Activated CD8-positive, alpha-beta T cell treated with anti-CD3 and anti-CD28 coated beads for 36 hours (primary cell): Measurements from ENCODE around the gene TMEM240. TPM values are rescaled to one million over a fixed set of nuclear protein-coding genes. Genes with fewer than 3 reads are reported as not detected.
"Not testable (repeated sequence)": the region's sequence is repeated elsewhere in the genome, so short reads cannot be mapped to it uniquely, and the experiment has no call there.

Source experiments
- ATAC-seq: fragments of 200-7000 bp; cut with Tn5 transposase; one replicate; pipeline ENCODE4 v1.10.0; 2021; ENCODE audit warnings: mild to moderate bottlenecking, moderate library complexity
- CTCF ChIA-PET: fragments of 350-600 bp; sonication (Branson Sonifier 250); formaldehyde crosslinking; loops from one replicate; lab custom pipeline; 2021; ENCODE audit warnings: antibody characterized with exemption; lab: Charles Lee
- POLR2A ChIA-PET: fragments of 350-600 bp; sonication (Branson Sonifier 250); formaldehyde crosslinking; loops from one replicate; lab custom pipeline; 2021; ENCODE audit warnings: antibody characterized with exemption; lab: Charles Lee
- DNase-seq: peaks from one replicate; pipeline ENCODE4 v3.0.0-alpha.2; 2020
- H3K27ac Mint-ChIP-seq: one replicate; pipeline ENCODE4 v1.8.0; 2021; ENCODE audit warnings: mild to moderate bottlenecking, mixed read lengths
- H3K27me3 Mint-ChIP-seq: one replicate; pipeline ENCODE4 v1.8.0; 2021; ENCODE audit warnings: mixed read lengths
- H3K36me3 Mint-ChIP-seq: one replicate; pipeline ENCODE4 v1.8.0; 2021; ENCODE audit warnings: low read depth, mixed read lengths
- H3K4me1 Mint-ChIP-seq: one replicate; pipeline ENCODE4 v1.8.0; 2021; ENCODE audit warnings: low read depth, mixed read lengths
- H3K4me3 Mint-ChIP-seq: one replicate; pipeline ENCODE4 v1.8.0; 2021; ENCODE audit warnings: mild to moderate bottlenecking, moderate library complexity, mixed read lengths
- H3K9me3 Mint-ChIP-seq: one replicate; pipeline ENCODE4 v1.8.0; 2021; ENCODE audit warnings: mixed read lengths
- CTCF ChIP-seq: fragments of 200-600 bp; IDR thresholded peaks from one replicate; pipeline ENCODE4 v1.8.0; 2022; ENCODE audit warnings: antibody characterized with exemption, mild to moderate bottlenecking
- intact Hi-C: fragments of 100-400 bp; cut with micrococcal nuclease; formaldehyde crosslinking; loops from one replicate; pipeline ENCODE4 v1.10.0; 2022
- total RNA-seq, 2 experiments: library from RNA; stranded (reverse); gene quantifications; one replicate each; pipeline ENCODE4 v1.2.3, GENCODE V29; 2021

The TMEM240 gene
- total RNA-seq, 2 experiments from 2014 or later = 0.45 to 0.74 TPM

- POLR2A ChIA-PET = interaction anchor here (1.3 to 2.1 kb wide), 4 partner anchors 9 to 16 kb away, joined by 4 to 10 read pairs (median 8); no protein-coding TSS in a partner anchor
- Mint-ChIP-seq H3K27me3 (no peaks in the 10 kb centered on the region), H3K4me1 (peaks cover 17% of the 10 kb centered on the region), H3K36me3 (peaks cover 43% of the 10 kb centered on the region), H3K27ac (no peak overlapping the region), H3K4me3 (no peak overlapping the region), H3K9me3 (no peaks in the 10 kb centered on the region)
- ATAC-seq (no peak), DNase-seq (no peak)
- no peak for TF ChIP-seq CTCF
- intact Hi-C loops = no loop called here
- CTCF ChIA-PET = no interaction called here
These were observed 22.3 kb upstream of the TMEM240 start for GRCh38 chr1:1562556-1563195.

GRCh38 chr1:1561801-1562470, 21.5 kb upstream of the TMEM240 start:
- Mint-ChIP-seq H3K27ac (no peak overlapping the region), H3K27me3 (no peaks in the 10 kb centered on the region), H3K9me3 (no peaks in the 10 kb centered on the region), H3K36me3 (peaks cover 37% of the 10 kb centered on the region), H3K4me3 (no peak overlapping the region), H3K4me1 (peaks cover 9% of the 10 kb centered on the region)
- no peak for DNase-seq
- intact Hi-C loops = no loop called here
- ChIA-PET CTCF (no interaction called here), POLR2A (interaction anchor here (0.7 to 2.1 kb wide), 7 partner anchors 8 to 20 kb away, joined by 3 to 10 read pairs (median 6); no protein-coding TSS in a partner anchor)
- no peak for ATAC-seq
- no peak for TF ChIP-seq CTCF

- intact Hi-C loops = no loop called here
- H3K27me3 Mint-ChIP-seq = no peaks in the 10 kb centered on the region
- ATAC-seq = no peak
- H3K27ac Mint-ChIP-seq = no peak overlapping the region
- ChIA-PET CTCF (no interaction called here), POLR2A (interaction anchor here (2.2 kb wide), 1 partner anchor 10 kb away, joined by 8 read pairs; no protein-coding TSS in a partner anchor)
- no peaks in the 10 kb centered on the region for H3K9me3 Mint-ChIP-seq
- no peak for DNase-seq
- H3K4me1 Mint-ChIP-seq = peaks cover 5% of the 10 kb centered on the region
- H3K36me3 Mint-ChIP-seq = peaks cover 29% of the 10 kb centered on the region
- H3K4me3 Mint-ChIP-seq = no peak overlapping the region
- no peak for TF ChIP-seq CTCF
These were observed 19.8 kb upstream of the TMEM240 start for GRCh38 chr1:1560178-1560577.

GRCh38 chr1:1559066-1559465, 18.6 kb upstream of the TMEM240 start:
- Mint-ChIP-seq H3K27ac (no peak overlapping the region), H3K4me1 (peaks cover 4% of the 10 kb centered on the region), H3K27me3 (no peaks in the 10 kb centered on the region), H3K36me3 (peaks cover 19% of the 10 kb centered on the region), H3K9me3 (no peaks in the 10 kb centered on the region), H3K4me3 (no peak overlapping the region)
- DNase-seq = no peak
- TF ChIP-seq CTCF = no peak
- ChIA-PET CTCF (interaction anchor here (1.5 kb wide), 1 partner anchor 70 kb away, joined by 3 read pairs; no protein-coding TSS in a partner anchor), POLR2A (interaction anchor here (0.5 to 2.2 kb wide), 5 partner anchors 11 to 55 kb away, joined by 3 to 8 read pairs (median 3); no protein-coding TSS in a partner anchor)
- intact Hi-C loops = no loop called here
- no peak for ATAC-seq

- peaks cover 14% of the 10 kb centered on the region for H3K36me3 Mint-ChIP-seq
- CTCF ChIA-PET = interaction anchor here (1.5 kb wide), 1 partner anchor 71 kb away, joined by 3 read pairs; no protein-coding TSS in a partner anchor
- no peaks in the 10 kb centered on the region for H3K27me3 Mint-ChIP-seq
- no peaks in the 10 kb centered on the region for H3K9me3 Mint-ChIP-seq
- DNase-seq (no peak), ATAC-seq (no peak)
- peak overlapping the region; percentile 13 for H3K27ac Mint-ChIP-seq
- no peak overlapping the region for H3K4me3 Mint-ChIP-seq
- intact Hi-C loops = no loop called here
- no peak for TF ChIP-seq CTCF
- peaks cover 4% of the 10 kb centered on the region for H3K4me1 Mint-ChIP-seq
- POLR2A ChIA-PET = interaction anchor here (1.3 to 2.2 kb wide), 4 partner anchors 12 to 55 kb away, joined by 3 to 8 read pairs (median 4); no protein-coding TSS in a partner anchor
These were observed 18.2 kb upstream of the TMEM240 start for GRCh38 chr1:1558591-1558990.

GRCh38 chr1:1557688-1558087, 17.3 kb upstream of the TMEM240 start:
- H3K4me3 Mint-ChIP-seq, CTCF ChIA-PET, intact Hi-C loops, H3K9me3 Mint-ChIP-seq, H3K27ac Mint-ChIP-seq, H3K4me1 Mint-ChIP-seq, DNase-seq, H3K27me3 Mint-ChIP-seq, ATAC-seq: not testable (repeated sequence)
- POLR2A ChIA-PET = interaction anchor here (1.0 to 2.2 kb wide), 2 partner anchors 13 to 15 kb away, joined by 3 to 8 read pairs; no protein-coding TSS in a partner anchor
- H3K36me3 Mint-ChIP-seq = peaks cover 12% of the 10 kb centered on the region

GRCh38 chr1:1556961-1557360, 16.5 kb upstream of the TMEM240 start:
- CTCF ChIA-PET, ATAC-seq, H3K4me1 Mint-ChIP-seq, H3K27me3 Mint-ChIP-seq, H3K9me3 Mint-ChIP-seq, H3K27ac Mint-ChIP-seq, DNase-seq, intact Hi-C loops, H3K36me3 Mint-ChIP-seq, H3K4me3 Mint-ChIP-seq: not testable (repeated sequence)
- POLR2A ChIA-PET = interaction anchor here (1.0 to 1.1 kb wide), 2 partner anchors 11 to 14 kb away, joined by 3 read pairs; no protein-coding TSS in a partner anchor
